Fibroblast of the aortic adventitia (primary cell): Measurements from ENCODE around the gene POLR2F. TPM values are rescaled to one million over a fixed set of nuclear protein-coding genes. Genes with fewer than 3 reads are reported as not detected.
A peak's percentile ranks its signal among the peaks of the same experiment; 100 is the strongest.

Source experiments
- DNase-seq: peaks from one replicate; pipeline ENCODE4 v3.0.0-alpha.2; 2010; ENCODE audit warnings: low read depth
- H3K4me3 ChIP-seq: 2 replicates; pipeline ENCODE4 v1.5.1; 2011; ENCODE audit warnings: low read depth, mild to moderate bottlenecking, control low read depth, low read length, moderate library complexity
- CTCF ChIP-seq: IDR thresholded peaks from 2 replicates; pipeline ENCODE4 v1.5.1; 2011; ENCODE audit warnings: mild to moderate bottlenecking, low read length, control low read depth, inconsistent platforms; ENCODE audit not compliant: insufficient read depth
- total RNA-seq: library from RNA; depleted of rRNA; stranded (reverse); fragments of >200 nt; gene quantifications from 2 replicates; pipeline ENCODE4 v1.2.3, GENCODE V29; 2012; ENCODE audit warnings: low replicate concordance

Gene POLR2F
- total RNA-seq, 1 donor = 18.3 TPM

DNA sequence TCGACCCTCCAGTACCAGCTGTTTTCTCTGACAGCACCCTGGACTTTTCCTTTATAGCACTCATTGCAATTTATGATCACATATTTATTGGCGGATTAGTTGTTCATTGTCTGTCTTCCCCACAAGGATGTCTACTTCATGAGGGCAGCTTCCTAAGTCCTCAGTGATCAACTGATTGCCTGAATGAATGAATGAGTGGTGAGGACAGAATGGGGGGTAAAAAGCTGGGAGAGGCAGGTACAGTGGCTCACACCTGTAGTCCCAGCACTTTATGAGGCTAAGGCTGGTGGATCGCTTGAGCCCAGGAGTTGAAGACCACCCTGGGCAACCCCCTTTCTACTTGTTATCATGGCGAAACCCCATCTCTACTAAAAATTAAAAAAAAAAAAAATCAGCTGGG lies 42.0 kb downstream of the POLR2F start:
- no peak overlapping the region for H3K4me3 ChIP-seq
- no peak for DNase-seq
- no peak for TF ChIP-seq CTCF

GRCh38 chr22:37996079-37996478 lies 42.6 kb downstream of the POLR2F start:
- no peak for DNase-seq
- no peak for TF ChIP-seq CTCF
- no peak overlapping the region for H3K4me3 ChIP-seq

GRCh38 chr22:37996515-37997246 lies 43.2 kb downstream of the POLR2F start:
- no peak for TF ChIP-seq CTCF
- H3K4me3 ChIP-seq = no peak overlapping the region
- no peak for DNase-seq

DNA sequence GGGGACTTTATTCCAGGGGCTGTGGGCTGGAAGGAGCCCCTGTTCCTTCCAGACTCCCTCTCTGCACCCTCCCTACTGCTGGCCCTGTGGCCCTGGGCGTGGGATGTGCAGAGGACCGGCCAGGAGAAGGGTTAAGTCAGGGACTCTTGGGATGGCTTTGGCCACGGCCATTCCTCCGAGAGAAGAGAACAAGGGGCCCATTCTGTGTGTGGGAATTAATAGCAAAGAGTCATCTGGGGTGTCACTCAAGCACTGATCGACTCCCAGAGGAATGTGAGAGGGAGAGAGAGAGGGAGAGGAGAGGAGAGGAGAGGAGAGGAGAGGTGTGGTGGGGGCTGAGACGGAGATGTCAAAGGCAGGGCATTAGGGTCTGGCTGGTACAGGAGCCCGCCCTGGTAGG lies 45.0 kb downstream of the POLR2F start:
- no peak for TF ChIP-seq CTCF
- DNase-seq = no peak
- no peak overlapping the region for H3K4me3 ChIP-seq

DNA sequence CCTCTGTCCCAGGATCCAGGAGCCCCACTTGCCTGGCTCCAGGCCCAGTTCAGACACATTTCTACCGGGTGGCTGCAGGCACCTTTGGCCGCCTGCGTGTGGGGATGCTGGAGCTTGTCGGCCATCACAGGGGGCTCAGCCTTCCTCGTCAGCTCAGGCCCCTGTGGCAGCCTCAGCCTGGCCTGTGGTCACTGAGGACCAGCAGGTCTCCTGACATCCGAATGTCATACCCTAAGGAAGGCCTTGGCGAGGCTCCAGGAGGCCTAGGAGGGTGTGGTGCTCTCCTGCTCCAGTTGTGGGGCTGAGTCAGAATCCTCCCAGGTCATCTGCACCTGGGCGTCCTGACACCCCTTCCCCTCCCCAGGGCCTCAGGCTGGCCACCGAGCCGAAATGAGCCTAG lies 45.7 kb downstream of the POLR2F start:
- no peak for DNase-seq
- TF ChIP-seq CTCF = no peak
- no peak overlapping the region for H3K4me3 ChIP-seq

DNA sequence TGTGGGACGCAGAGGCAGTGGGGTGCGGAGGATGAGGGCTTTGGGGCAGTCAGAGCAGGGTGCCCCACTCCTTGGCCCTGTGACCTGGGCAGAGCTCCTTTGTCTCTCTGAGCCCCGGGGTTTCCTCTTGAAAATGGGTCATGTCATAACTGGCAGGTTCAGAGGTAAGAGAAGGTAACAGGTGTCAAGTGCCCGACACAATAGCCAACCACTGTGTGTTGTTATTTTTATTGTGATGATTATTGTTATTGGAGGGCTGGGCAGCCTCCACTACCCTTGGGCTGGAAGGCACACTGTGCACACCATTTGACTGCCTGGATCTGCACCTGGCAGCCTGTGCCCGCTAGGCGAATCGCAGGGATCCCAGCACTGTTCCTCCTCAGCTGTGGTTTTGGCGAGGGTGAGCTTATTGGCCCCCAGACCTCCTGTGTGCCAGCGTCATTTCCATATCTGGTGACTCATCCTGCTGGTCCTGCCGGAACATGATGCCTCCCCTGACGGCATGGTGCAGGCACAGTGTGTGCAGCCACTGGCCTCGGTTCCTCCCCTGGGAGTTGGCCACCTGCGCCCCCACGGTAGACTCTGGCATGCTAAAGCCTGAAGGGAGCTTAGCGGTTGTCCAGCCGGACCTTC lies 46.3 kb downstream of the POLR2F start:
- no peak overlapping the region for H3K4me3 ChIP-seq
- peak; percentile 42 for DNase-seq
- TF ChIP-seq CTCF = no peak
